Measurements from ENCODE around the gene TM4SF5. TPM values are rescaled to one million over a fixed set of nuclear protein-coding genes. Genes with fewer than 3 reads are reported as not detected.

TM4SF5 gene
- total RNA-seq (not detected), polyA plus RNA-seq (not detected), total RNA-seq (0 reads per million in 6 experiments)

- no peaks in the 10 kb centered on the region for H3K36me3 Mint-ChIP-seq
- DNase-seq (no peak), ATAC-seq (peak in 1 of 2 donors; percentile 56)
- peaks cover 3 to 15% (median 9%) of the 10 kb centered on the region in 4 donors for H3K4me1 Mint-ChIP-seq
- peak within 1 kb of the TSS in 2 of 10 donors; percentile 35 to 60 for H3K27ac Mint-ChIP-seq
- no peak within 1 kb of the TSS for H3K4me3 Mint-ChIP-seq
- H3K9me3 Mint-ChIP-seq: no peaks in the 10 kb centered on the region
- POLR2A ChIA-PET: no interaction called here
- H3K27me3 Mint-ChIP-seq: peaks cover 0 to 12% (median 1%) of the 10 kb centered on the region in 5 donors
Observed at GRCh38 chr17:4771519-4772234, at the start of gene TM4SF5. TSS of gene TM4SF5 (plus strand) at chr17:4771886. CDS start at chr17:4771923, 37 bp downstream.

GRCh38 chr17:4722678-4723240 lies 48.9 kb upstream of the TM4SF5 start:
- Mint-ChIP-seq H3K36me3 (peaks cover 0 to 40% (median 0%) of the 10 kb centered on the region in 3 donors), H3K4me3 (no peak overlapping the region), H3K9me3 (no peaks in the 10 kb centered on the region), H3K4me1 (peaks cover 10 to 30% (median 14%) of the 10 kb centered on the region in 4 donors), H3K27me3 (no peaks in the 10 kb centered on the region), H3K27ac (peak overlapping the region in 3 of 10 donors; percentile 15 to 63 (median 44))
- DNase-seq (no peak), ATAC-seq (no peak)
- POLR2A ChIA-PET: interaction anchor here (1.3 to 3.5 kb wide), 2 partner anchors 11 to 13 kb away, joined by 6 to 20 read pairs; partner anchors contain the start of gene ARRB2

GRCh38 chr17:4724650-4725049 lies 47.0 kb upstream of the TM4SF5 start:
- no peak for DNase-seq
- Mint-ChIP-seq H3K9me3 (no peaks in the 10 kb centered on the region), H3K4me1 (peaks cover 9 to 21% (median 11%) of the 10 kb centered on the region in 4 donors), H3K27ac (peak overlapping the region in 2 of 10 donors; percentile 13 to 62), H3K27me3 (no peaks in the 10 kb centered on the region), H3K36me3 (peaks cover 0 to 21% (median 0%) of the 10 kb centered on the region in 3 donors), H3K4me3 (no peak overlapping the region)
- no peak for ATAC-seq
- POLR2A ChIA-PET: interaction anchor here (0.7 to 2.0 kb wide), 5 partner anchors 9 to 65 kb away, joined by 3 to 5 read pairs (median 3); no protein-coding TSS in a partner anchor

GRCh38 chr17:4725646-4726310 lies 45.9 kb upstream of the TM4SF5 start:
- no peak for ATAC-seq
- H3K9me3 Mint-ChIP-seq: no peaks in the 10 kb centered on the region
- POLR2A ChIA-PET: interaction anchor here (0.5 to 2.0 kb wide), 7 partner anchors 10 to 187 kb away, joined by 3 to 7 read pairs (median 4); partner anchors contain the start of gene ARRB2

GRCh38 chr17:4728124-4728523 lies 43.6 kb upstream of the TM4SF5 start:
- Mint-ChIP-seq H3K27me3 (peaks cover 0 to 2% (median 0%) of the 10 kb centered on the region in 5 donors), H3K4me3 (no peak overlapping the region), H3K27ac (no peak overlapping the region), H3K36me3 (no peaks in the 10 kb centered on the region), H3K4me1 (peaks cover 13 to 40% (median 23%) of the 10 kb centered on the region in 4 donors), H3K9me3 (no peaks in the 10 kb centered on the region)
- DNase-seq (no peak), ATAC-seq (no peak)
- POLR2A ChIA-PET: interaction anchor here (0.6 to 1.2 kb wide), 4 partner anchors 9 to 56 kb away, joined by 3 to 5 read pairs (median 4); no protein-coding TSS in a partner anchor

More at GRCh38 chr17:4725646-4726310, 45.9 kb upstream of the TM4SF5 start:
- Mint-ChIP-seq H3K36me3 (peaks cover 0 to 10% (median 0%) of the 10 kb centered on the region in 3 donors), H3K4me3 (no peak overlapping the region), H3K27ac (peak overlapping the region in 3 of 10 donors; percentile 36 to 70 (median 48)), H3K27me3 (no peaks in the 10 kb centered on the region), H3K4me1 (peaks cover 12 to 19% (median 15%) of the 10 kb centered on the region in 4 donors)
- no peak for DNase-seq

GRCh38 chr17:4733073-4733531 lies 38.6 kb upstream of the TM4SF5 start:
- DNase-seq (no peak), ATAC-seq (no peak)
- H3K27ac Mint-ChIP-seq: peak overlapping the region in 6 of 10 donors; percentile 22 to 87 (median 71)
- H3K9me3 Mint-ChIP-seq: no peaks in the 10 kb centered on the region
- H3K4me1 Mint-ChIP-seq: peaks cover 14 to 55% (median 24%) of the 10 kb centered on the region in 4 donors
- peaks cover 0 to 2% (median 0%) of the 10 kb centered on the region in 5 donors for H3K27me3 Mint-ChIP-seq
- POLR2A ChIA-PET: interaction anchor here (0.6 to 4.6 kb wide), 3 partner anchors 23 to 80 kb away, joined by 3 to 39 read pairs (median 3); partner anchors contain the start of gene ARRB2
- H3K36me3 Mint-ChIP-seq: no peaks in the 10 kb centered on the region
- peak overlapping the region in 4 of 10 donors; percentile 27 to 74 (median 40) for H3K4me3 Mint-ChIP-seq

GRCh38 chr17:4734857-4735475 lies 36.7 kb upstream of the TM4SF5 start:
- H3K4me1 Mint-ChIP-seq: peaks cover 23 to 64% (median 36%) of the 10 kb centered on the region in 4 donors
- no peak for ATAC-seq
- H3K9me3 Mint-ChIP-seq: no peaks in the 10 kb centered on the region
- peaks cover 0 to 2% (median 0%) of the 10 kb centered on the region in 5 donors for H3K27me3 Mint-ChIP-seq
- H3K36me3 Mint-ChIP-seq: no peaks in the 10 kb centered on the region
- peak overlapping the region in 6 of 10 donors; percentile 27 to 74 (median 42) for H3K27ac Mint-ChIP-seq
- peak overlapping the region in 1 of 10 donors; percentile 20 for H3K4me3 Mint-ChIP-seq
- no peak for DNase-seq
- POLR2A ChIA-PET: interaction anchor here (0.5 to 0.8 kb wide), 3 partner anchors 24 to 179 kb away, joined by 3 read pairs; partner anchors contain the start of gene ARRB2

GRCh38 chr17:4735876-4736651 lies 35.6 kb upstream of the TM4SF5 start:
- ATAC-seq: no peak
- DNase-seq: no peak
- peak overlapping the region in 3 of 10 donors; percentile 25 to 61 (median 41) for H3K4me3 Mint-ChIP-seq

GRCh38 chr17:4738136-4739121 lies 33.3 kb upstream of the TM4SF5 start:
- POLR2A ChIA-PET: interaction anchor here (0.5 to 2.4 kb wide), 8 partner anchors 8 to 595 kb away, joined by 3 to 24 read pairs (median 5); partner anchors contain the start of genes ARRB2, CYB5D2 and ZZEF1
- H3K27ac Mint-ChIP-seq: peak overlapping the region; percentile 53 to 98 (median 94)
- no peaks in the 10 kb centered on the region for H3K36me3 Mint-ChIP-seq

More at GRCh38 chr17:4735876-4736651, 35.6 kb upstream of the TM4SF5 start:
- Mint-ChIP-seq H3K27ac (peak overlapping the region in 2 of 10 donors; percentile 27 to 59), H3K36me3 (no peaks in the 10 kb centered on the region), H3K27me3 (peaks cover 0 to 9% (median 4%) of the 10 kb centered on the region in 5 donors), H3K4me1 (peaks cover 23 to 62% (median 35%) of the 10 kb centered on the region in 4 donors), H3K9me3 (no peaks in the 10 kb centered on the region)
- POLR2A ChIA-PET: interaction anchor here (0.8 to 1.6 kb wide), 4 partner anchors 17 to 56 kb away, joined by 4 to 8 read pairs (median 6); partner anchors contain the start of gene ARRB2

More at GRCh38 chr17:4738136-4739121, 33.3 kb upstream of the TM4SF5 start:
- H3K4me1 Mint-ChIP-seq: peaks cover 20 to 39% (median 23%) of the 10 kb centered on the region in 4 donors
- no peaks in the 10 kb centered on the region for H3K9me3 Mint-ChIP-seq
- peak overlapping the region; percentile 83 to 94 (median 90) for H3K4me3 Mint-ChIP-seq
- peak; percentile 57 to 67 for ATAC-seq
- peak in 7 of 10 donors; percentile 15 to 66 (median 45) for DNase-seq
- peaks cover 0 to 13% (median 6%) of the 10 kb centered on the region in 5 donors for H3K27me3 Mint-ChIP-seq
